Mesenchymal stem cell (in vitro differentiated cells and primary cell): Measurements from ENCODE around the gene ARRB1.

ENCODE experiments used
- DNase-seq: peaks from one replicate; pipeline ENCODE4 v3.0.0-alpha.2; 2013
- H2AFZ ChIP-seq: one replicate; pipeline ENCODE4 v1.6.1; 2013; ENCODE audit warnings: low read depth, mild to moderate bottlenecking, control low read depth, inconsistent platforms, low read length, moderate library complexity
- H2AK5ac ChIP-seq: 2 replicates; pipeline ENCODE4 v1.6.1; 2013; ENCODE audit warnings: low read length, moderate library complexity, mild to moderate bottlenecking, inconsistent platforms; ENCODE audit not compliant: severe bottlenecking
- H2BK120ac ChIP-seq: one replicate; pipeline ENCODE4 v1.6.1; 2013; ENCODE audit warnings: low read depth, mild to moderate bottlenecking, inconsistent platforms, low read length, moderate library complexity
- H2BK12ac ChIP-seq, 2 experiments: one replicate each; pipeline ENCODE4 v1.6.1; 2013; ENCODE audit warnings: inconsistent platforms in 2 of 2, low read length in 2 of 2, mild to moderate bottlenecking in 2 of 2, moderate library complexity in 2 of 2, control low read depth in 1 of 2
- H2BK15ac ChIP-seq: one replicate; pipeline ENCODE4 v1.6.1; 2013; ENCODE audit warnings: mild to moderate bottlenecking, low read depth, inconsistent platforms; ENCODE audit not compliant: poor library complexity, severe bottlenecking
- H2BK5ac ChIP-seq: 2 replicates; pipeline ENCODE4 v1.6.1; 2013; ENCODE audit warnings: low read depth, mild to moderate bottlenecking, low read length, control low read depth, inconsistent platforms; ENCODE audit not compliant: poor library complexity, severe bottlenecking
- H3K14ac ChIP-seq, 2 experiments: one replicate each; pipeline ENCODE4 v1.6.1; 2013; ENCODE audit warnings: inconsistent platforms in 2 of 2, low read length in 2 of 2, control low read depth in 1 of 2, mild to moderate bottlenecking in 1 of 2, moderate library complexity in 1 of 2
- H3K18ac ChIP-seq, 2 experiments: one replicate each; pipeline ENCODE4 v1.6.1; 2013; ENCODE audit warnings: inconsistent platforms in 2 of 2, low read length in 2 of 2, control low read depth in 1 of 2, low read depth in 1 of 2, mild to moderate bottlenecking in 1 of 2
- H3K23ac ChIP-seq, 2 experiments: one replicate each; pipeline ENCODE4 v1.6.1; 2013; ENCODE audit warnings: inconsistent platforms in 2 of 2, low read length in 2 of 2, mild to moderate bottlenecking in 2 of 2, moderate library complexity in 2 of 2, control low read depth in 1 of 2
- H3K27ac ChIP-seq: 2 replicates; pipeline ENCODE4 v1.5.1; 2013; ENCODE audit warnings: mild to moderate bottlenecking, moderate library complexity, low read length, control low read depth, inconsistent platforms; ENCODE audit not compliant: poor library complexity, severe bottlenecking
- H3K27me3 ChIP-seq, 2 experiments: 2 replicates each; pipeline versions ENCODE4 v1.6.1 to v1.7.0; 2013; ENCODE audit warnings: low read length in 2 of 2, mild to moderate bottlenecking in 2 of 2, moderate library complexity in 2 of 2, control low read depth in 1 of 2, inconsistent platforms in 1 of 2; ENCODE audit not compliant: control insufficient read depth in 1 of 2, insufficient read depth in 1 of 2
- H3K36me3 ChIP-seq, 2 experiments: 2 replicates each; pipeline versions ENCODE4 v1.6.1 to v1.7.0; 2013; ENCODE audit warnings: low read length in 2 of 2, control low read depth in 1 of 2, inconsistent platforms in 1 of 2, low read depth in 1 of 2, mild to moderate bottlenecking in 1 of 2; ENCODE audit not compliant: insufficient read depth in 2 of 2, control insufficient read depth in 1 of 2
- H3K4ac ChIP-seq, 2 experiments: one replicate each; pipeline ENCODE4 v1.6.1; 2013; ENCODE audit warnings: inconsistent platforms in 2 of 2, low read length in 2 of 2, mild to moderate bottlenecking in 2 of 2, moderate library complexity in 2 of 2, control low read depth in 1 of 2, low read depth in 1 of 2
- H3K4me1 ChIP-seq: 2 replicates; pipeline ENCODE4 v1.6.1; 2013; ENCODE audit warnings: low read depth, low read length, control low read depth; ENCODE audit not compliant: control insufficient read depth, insufficient read depth
- H3K4me2 ChIP-seq: 2 replicates; pipeline ENCODE4 v1.6.1; 2013; ENCODE audit warnings: low read length, mild to moderate bottlenecking, inconsistent platforms; ENCODE audit not compliant: poor library complexity, severe bottlenecking
- H3K4me3 ChIP-seq, 2 experiments: 2 replicates each; pipeline versions ENCODE4 v1.5.1 to v1.7.0; 2013; ENCODE audit warnings: low read length in 2 of 2, mild to moderate bottlenecking in 2 of 2, control low read depth in 1 of 2, low read depth in 1 of 2; ENCODE audit not compliant: insufficient read depth in 1 of 2
- H3K79me1 ChIP-seq: replicated peaks from 2 replicates; pipeline ENCODE4 v1.6.1; 2013; ENCODE audit warnings: mild to moderate bottlenecking, control low read depth, low read length, inconsistent platforms; ENCODE audit not compliant: poor library complexity, severe bottlenecking
- H3K9ac ChIP-seq: 2 replicates; pipeline ENCODE4 v1.7.0; 2013; ENCODE audit warnings: mild to moderate bottlenecking, low read length, moderate library complexity
- H3K9me3 ChIP-seq: 2 replicates; pipeline ENCODE4 v1.7.0; 2013; ENCODE audit warnings: mild to moderate bottlenecking, low read length; ENCODE audit not compliant: control insufficient read depth
- H4K8ac ChIP-seq: one replicate; pipeline ENCODE4 v1.6.1; 2013; ENCODE audit warnings: inconsistent platforms, mild to moderate bottlenecking, low read length, moderate library complexity
- H4K91ac ChIP-seq: one replicate; pipeline ENCODE4 v1.6.1; 2013; ENCODE audit warnings: mild to moderate bottlenecking, low read length, inconsistent platforms
- WGBS: methylation state at CpG from one replicate; pipeline ENCODE4 v1.1.7; 2013; ENCODE audit warnings: mixed read lengths; 5-methylcytosine and 5-hydroxymethylcytosine counted together

ARRB1 gene

DNA sequence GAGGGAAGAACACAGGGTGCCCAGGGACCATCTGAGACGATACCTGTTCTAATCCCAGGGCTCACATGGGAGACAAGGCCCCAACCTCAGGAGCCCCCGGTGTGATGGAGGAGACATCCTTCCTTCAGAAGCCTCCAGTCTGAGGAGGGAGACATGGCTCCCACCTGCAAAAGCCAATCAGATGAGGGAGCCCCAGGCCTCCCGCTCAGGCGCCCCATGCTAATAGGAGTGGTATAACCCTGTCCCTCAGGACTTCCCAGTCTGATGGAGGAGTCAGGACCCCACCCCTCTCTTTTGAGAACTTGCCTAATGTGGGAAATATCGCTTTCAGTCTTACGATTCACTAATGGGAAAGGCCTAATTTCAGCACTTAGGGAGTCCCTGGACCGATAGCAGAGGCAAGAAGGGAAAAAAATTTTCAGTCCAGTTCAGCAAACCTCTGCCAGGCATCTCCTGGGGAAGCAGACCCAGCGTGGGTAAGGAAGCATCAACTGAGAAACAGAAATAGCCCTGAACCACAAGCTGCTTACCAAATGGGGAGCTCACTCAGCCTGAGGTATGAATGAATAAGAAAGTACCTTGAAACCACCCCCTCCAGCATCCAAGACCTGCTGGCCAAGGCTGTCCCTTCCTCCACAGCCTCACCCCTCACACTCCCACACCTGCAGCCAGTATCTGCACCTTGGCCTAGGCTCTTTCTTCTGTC is 5.9 kb downstream of the ARRB1 start:
- H3K27me3 ChIP-seq = no peaks in the 10 kb centered on the region
- H2BK5ac ChIP-seq = no peak overlapping the region
- peak overlapping the region; percentile 24 to 46 for H3K4ac ChIP-seq
- H3K14ac ChIP-seq = no peak overlapping the region
- H2AK5ac ChIP-seq = no peak overlapping the region
- no peaks in the 10 kb centered on the region for H3K9me3 ChIP-seq
- peak overlapping the region; percentile 18 for H4K91ac ChIP-seq
- peaks cover 58% of the 10 kb centered on the region for H3K4me1 ChIP-seq
- peak overlapping the region; percentile 90 to 96 for H3K18ac ChIP-seq
- H2BK12ac ChIP-seq = peak overlapping the region; percentile 69 to 97
- DNase-seq = no peak
- peak overlapping the region; percentile 81 for H2BK120ac ChIP-seq
- H2AFZ ChIP-seq = no peak overlapping the region
- peak overlapping the region; percentile 37 for H4K8ac ChIP-seq
- H3K36me3 ChIP-seq = peaks cover 0 to 11% of the 10 kb centered on the region in 2 experiments
- H3K23ac ChIP-seq = no peak overlapping the region
- H2BK15ac ChIP-seq = peak overlapping the region; percentile 76
- no peak overlapping the region for H3K9ac ChIP-seq
- H3K4me2 ChIP-seq = no peak overlapping the region
- 98% methylated on average over 8 of the region's 8 CpGs for WGBS
- peaks cover 24% of the 10 kb centered on the region for H3K79me1 ChIP-seq
- no peak overlapping the region for H3K4me3 ChIP-seq
- H3K27ac ChIP-seq = no peak overlapping the region

- WGBS = 76% methylated on average over 11 of the region's 11 CpGs
- no peak for DNase-seq
These were observed 6.6 kb downstream of the ARRB1 start for GRCh38 chr11:75344761-75345454.

DNA sequence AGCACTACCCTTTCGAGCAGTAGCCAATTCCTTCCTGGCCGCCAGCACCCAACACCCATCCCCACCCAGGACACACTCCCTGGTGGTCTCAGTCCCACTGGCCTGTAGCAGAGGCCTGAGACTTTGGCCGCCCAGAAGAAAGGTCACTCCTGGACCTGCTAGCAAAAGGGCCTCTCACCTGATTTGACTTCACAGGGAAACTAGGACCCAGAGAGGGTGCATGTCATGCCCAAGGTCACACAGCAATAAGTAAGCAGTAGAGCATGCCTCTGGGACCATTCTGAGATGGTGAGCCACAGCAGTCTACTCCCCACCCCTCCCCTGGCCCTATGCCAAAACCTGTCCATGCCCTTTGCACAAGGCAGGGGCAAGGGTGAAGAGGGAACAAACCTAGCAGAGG is 7.3 kb downstream of the ARRB1 start:
- no peaks in the 10 kb centered on the region for H3K27me3 ChIP-seq
- peak overlapping the region; percentile 83 for H4K8ac ChIP-seq
- no peak overlapping the region for H3K4me3 ChIP-seq
- peak overlapping the region; percentile 29 to 95 for H2BK12ac ChIP-seq
- H3K27ac ChIP-seq = no peak overlapping the region
- peak overlapping the region; percentile 15 to 94 for H3K18ac ChIP-seq
- H3K23ac ChIP-seq = peak overlapping the region in 1 of 2 experiments; percentile 16
- H3K36me3 ChIP-seq = peaks cover 0 to 11% of the 10 kb centered on the region in 2 experiments
- H2AK5ac ChIP-seq = no peak overlapping the region
- H2AFZ ChIP-seq = no peak overlapping the region
- H3K14ac ChIP-seq = peak overlapping the region in 1 of 2 experiments; percentile 89
- no peaks in the 10 kb centered on the region for H3K9me3 ChIP-seq
- peaks cover 26% of the 10 kb centered on the region for H3K79me1 ChIP-seq
- peaks cover 62% of the 10 kb centered on the region for H3K4me1 ChIP-seq
- peak overlapping the region; percentile 71 to 84 for H3K4ac ChIP-seq
- no peak for DNase-seq
- no peak overlapping the region for H2BK5ac ChIP-seq
- no peak overlapping the region for H3K4me2 ChIP-seq
- peak overlapping the region; percentile 90 for H4K91ac ChIP-seq
- H3K9ac ChIP-seq = no peak overlapping the region
- WGBS = 92% methylated on average over 3 of the region's 3 CpGs
- no peak overlapping the region for H2BK120ac ChIP-seq
- H2BK15ac ChIP-seq = no peak overlapping the region

More at GRCh38 chr11:75344761-75345454, 6.6 kb downstream of the ARRB1 start:
- Histone ChIP-seq H2BK120ac (peak overlapping the region; percentile 81), H3K9me3 (no peaks in the 10 kb centered on the region), H3K79me1 (peaks cover 24% of the 10 kb centered on the region), H3K36me3 (peaks cover 0 to 11% of the 10 kb centered on the region in 2 experiments), H4K8ac (peak overlapping the region; percentile 83), H3K4ac (peak overlapping the region; percentile 71 to 84), H2AK5ac (peak overlapping the region; percentile 28), H2AFZ (no peak overlapping the region), H3K4me2 (no peak overlapping the region), H3K18ac (peak overlapping the region; percentile 15 to 94), H2BK15ac (peak overlapping the region; percentile 76), H3K9ac (no peak overlapping the region), H3K4me1 (peaks cover 61% of the 10 kb centered on the region), H3K4me3 (no peak overlapping the region), H3K27me3 (no peaks in the 10 kb centered on the region), H2BK5ac (no peak overlapping the region), H3K14ac (peak overlapping the region in 1 of 2 experiments; percentile 89), H3K27ac (no peak overlapping the region), H3K23ac (no peak overlapping the region), H2BK12ac (peak overlapping the region; percentile 29 to 97), H4K91ac (peak overlapping the region; percentile 90)
